GM12878 (cell line): ENCODE results near the gene FNDC3B. TPM values are rescaled to one million over a fixed set of nuclear protein-coding genes. Genes with fewer than 3 reads are reported as not detected.

Experiments
- ESRRA ChIP-seq: IDR thresholded peaks from 2 replicates; pipeline ENCODE4 v1.6.1; 2012; ENCODE audit warnings: mild to moderate bottlenecking, low read length, improper control_type of control experiment
- HDGF ChIP-seq: fragments of 450-650 bp; IDR thresholded peaks from 2 replicates; pipeline ENCODE4 v1.6.1; 2016; ENCODE audit warnings: antibody characterized with exemption
- MXI1 ChIP-seq: fragments of 150-350 bp; IDR thresholded peaks from 2 replicates; pipeline ENCODE4 v1.6.1; 2011; ENCODE audit warnings: low read depth, mild to moderate bottlenecking, inconsistent platforms, low read length, improper control_type of control experiment
- NFIC ChIP-seq: IDR thresholded peaks from 2 replicates; pipeline ENCODE4 v1.6.1; 2012; ENCODE audit warnings: low read depth, mild to moderate bottlenecking, inconsistent platforms, low read length, moderate library complexity
- NFYA ChIP-seq: IDR thresholded peaks from 2 replicates; pipeline ENCODE4 v1.6.1; 2011; ENCODE audit warnings: low read depth, mild to moderate bottlenecking, low read length, improper control_type of control experiment, borderline replicate concordance
- POLR2A ChIP-seq: IDR thresholded peaks from 2 replicates; pipeline ENCODE4 v1.6.1; 2011; ENCODE audit warnings: low read depth, mild to moderate bottlenecking, low read length
- RCOR1 ChIP-seq: conservative IDR thresholded peaks from 2 replicates; pipeline ENCODE4 v1.6.1; 2012; ENCODE audit warnings: low read depth, low read length, improper control_type of control experiment
- SP1 ChIP-seq: IDR thresholded peaks from one replicate; pipeline ENCODE4 v1.6.1; 2011; ENCODE audit warnings: low read depth, low read length
- SPI1 ChIP-seq: IDR thresholded peaks from 2 replicates; pipeline ENCODE4 v1.6.1; 2011; ENCODE audit warnings: low read depth, mild to moderate bottlenecking, low read length, moderate library complexity, borderline replicate concordance; ENCODE audit not compliant: insufficient read depth
- SUPT20H ChIP-seq: IDR thresholded peaks from 2 replicates; pipeline ENCODE4 v1.6.1; 2011; ENCODE audit warnings: low read depth, mild to moderate bottlenecking, low read length, moderate library complexity, borderline replicate concordance; ENCODE audit not compliant: control insufficient read depth
- SUZ12 ChIP-seq: fragments of 200-600 bp; sonication (generic); IDR thresholded peaks from one replicate; pipeline ENCODE4 v1.6.1; 2018; ENCODE audit warnings: antibody characterized with exemption, mild to moderate bottlenecking; ENCODE audit not compliant: unreplicated experiment
- polyA plus RNA-seq, 11 experiments: library from polyadenylated mRNA; depleted of rRNA in 4 of 11; unstranded in 6 of 11; stranded (reverse) in 5 of 11; fragments of >200 nt; fragmentation: Nextera tagmentation in 4 of 11; fragmentation: Illumina TruSeq in 1 of 11; extraction: Ambion mirVana in 4 of 11; extraction: Trizol in 1 of 11; gene quantifications; 1 replicate in 1 of 11; 2 replicates in 10 of 11; pipeline versions ENCODE4 v1.2.1 to v1.2.3, GENCODE V29; 2011 to 2016; ENCODE audit warnings: inconsistent platforms in 2 of 11, missing spikeins in 2 of 11, low read depth in 1 of 11
- total RNA-seq, 4 experiments: library from RNA; depleted of rRNA in 3 of 4; stranded (reverse); fragments of >200 nt in 3 of 4; fragmentation: Illumina TruSeq in 1 of 4; extraction: Trizol in 1 of 4; gene quantifications; 2 replicates each; pipeline versions ENCODE4 v1.2.1 to v1.2.3, GENCODE V29; 2013 to 2021
- TF ChIP-seq, protein P1 (sequence below): IDR thresholded peaks from 2 replicates; pipeline ENCODE4 v1.6.1; 2011; ENCODE audit warnings: borderline replicate concordance, low read depth, mild to moderate bottlenecking, moderate library complexity, mixed read lengths, low read length; ENCODE audit not compliant: insufficient read depth; ENCODE audit errors: extremely low read length
- TF ChIP-seq, protein P2 (sequence below): fragments of 450-650 bp; IDR thresholded peaks from 2 replicates; pipeline ENCODE4 v1.6.1; 2017; ENCODE audit warnings: low read depth, mild to moderate bottlenecking, moderate library complexity
- TF ChIP-seq, protein P3 (sequence below): fragments of 450-650 bp; formaldehyde crosslinking; IDR thresholded peaks from 2 replicates; pipeline ENCODE4 v1.4.0; 2020; ENCODE audit warnings: mild to moderate bottlenecking, moderate library complexity
- TF ChIP-seq, protein P4 (sequence below): fragments of 450-650 bp; IDR thresholded peaks from 2 replicates; pipeline ENCODE4 v1.6.1; 2017; ENCODE audit warnings: borderline replicate concordance
- TF ChIP-seq, protein P5 (sequence below): IDR thresholded peaks from 2 replicates; pipeline ENCODE4 v1.6.1; 2011; ENCODE audit warnings: mild to moderate bottlenecking, low read depth, low read length, moderate library complexity; ENCODE audit not compliant: insufficient replicate concordance

Gene FNDC3B
- total and polyA plus RNA-seq, 10 of the 15 experiments (the other 5 are each of a cell fraction or from before 2014, with no cell fraction given) = 7.9 to 35.0 (median 18.5) TPM

DNA sequence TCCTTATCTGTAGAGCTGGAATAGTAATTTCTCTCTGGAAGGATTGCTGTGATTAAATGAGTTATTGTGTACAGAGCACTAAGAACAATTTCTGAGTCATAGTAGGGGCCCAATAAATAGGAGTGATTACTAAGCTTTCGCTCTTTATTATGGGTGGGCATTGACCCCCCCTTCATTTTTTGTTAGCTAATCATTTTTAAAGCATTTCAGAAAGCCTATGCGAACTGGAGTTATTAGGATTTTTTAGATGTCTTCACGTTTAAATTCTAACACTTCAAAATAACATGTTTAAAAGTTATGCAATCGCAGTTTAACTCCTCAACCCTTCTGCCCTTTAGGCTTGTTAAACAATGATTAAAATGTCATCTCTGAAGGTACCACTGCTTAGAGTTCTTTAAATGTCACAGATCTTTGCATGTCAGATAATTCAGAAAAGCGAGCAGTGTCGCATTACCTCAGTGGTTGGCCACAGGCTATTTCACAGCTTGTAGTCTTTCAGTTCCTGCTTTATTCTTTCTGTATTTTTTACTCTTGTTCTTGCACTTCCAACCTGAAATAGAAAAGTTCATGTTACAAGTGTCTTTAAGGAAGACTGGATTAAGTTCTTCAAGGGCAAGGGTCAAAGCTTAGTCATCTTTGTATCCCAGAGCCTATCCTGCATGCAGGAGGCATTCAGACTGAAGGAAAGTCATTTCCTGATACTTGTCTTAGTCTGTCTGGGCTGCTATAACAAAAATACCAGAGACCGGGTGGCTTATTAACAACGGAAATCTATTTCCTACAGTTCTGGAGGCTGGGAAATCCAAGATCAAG is 102.9 kb downstream of the FNDC3B start (continued):
- TF ChIP-seq, protein P1, sequence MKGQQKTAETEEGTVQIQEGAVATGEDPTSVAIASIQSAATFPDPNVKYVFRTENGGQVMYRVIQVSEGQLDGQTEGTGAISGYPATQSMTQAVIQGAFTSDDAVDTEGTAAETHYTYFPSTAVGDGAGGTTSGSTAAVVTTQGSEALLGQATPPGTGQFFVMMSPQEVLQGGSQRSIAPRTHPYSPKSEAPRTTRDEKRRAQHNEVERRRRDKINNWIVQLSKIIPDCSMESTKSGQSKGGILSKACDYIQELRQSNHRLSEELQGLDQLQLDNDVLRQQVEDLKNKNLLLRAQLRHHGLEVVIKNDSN = no peak
- TF ChIP-seq, protein P2, sequence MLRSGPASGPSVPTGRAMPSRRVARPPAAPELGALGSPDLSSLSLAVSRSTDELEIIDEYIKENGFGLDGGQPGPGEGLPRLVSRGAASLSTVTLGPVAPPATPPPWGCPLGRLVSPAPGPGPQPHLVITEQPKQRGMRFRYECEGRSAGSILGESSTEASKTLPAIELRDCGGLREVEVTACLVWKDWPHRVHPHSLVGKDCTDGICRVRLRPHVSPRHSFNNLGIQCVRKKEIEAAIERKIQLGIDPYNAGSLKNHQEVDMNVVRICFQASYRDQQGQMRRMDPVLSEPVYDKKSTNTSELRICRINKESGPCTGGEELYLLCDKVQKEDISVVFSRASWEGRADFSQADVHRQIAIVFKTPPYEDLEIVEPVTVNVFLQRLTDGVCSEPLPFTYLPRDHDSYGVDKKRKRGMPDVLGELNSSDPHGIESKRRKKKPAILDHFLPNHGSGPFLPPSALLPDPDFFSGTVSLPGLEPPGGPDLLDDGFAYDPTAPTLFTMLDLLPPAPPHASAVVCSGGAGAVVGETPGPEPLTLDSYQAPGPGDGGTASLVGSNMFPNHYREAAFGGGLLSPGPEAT = peak; percentile 83
- TF ChIP-seq NFIC (peak; percentile 93), POLR2A (no peak), SP1 (peak; percentile 47), ESRRA (peak; percentile 79; the same call in 1 of the 2 replicates), RCOR1 (no peak; the same call in 1 of the 2 replicates), SPI1 (peak; percentile 96), NFYA (no peak), HDGF (no peak), SUZ12 (no peak), SUPT20H (no peak), MXI1 (no peak; the same call in 1 of the 2 replicates)
- TF ChIP-seq, protein P3, sequence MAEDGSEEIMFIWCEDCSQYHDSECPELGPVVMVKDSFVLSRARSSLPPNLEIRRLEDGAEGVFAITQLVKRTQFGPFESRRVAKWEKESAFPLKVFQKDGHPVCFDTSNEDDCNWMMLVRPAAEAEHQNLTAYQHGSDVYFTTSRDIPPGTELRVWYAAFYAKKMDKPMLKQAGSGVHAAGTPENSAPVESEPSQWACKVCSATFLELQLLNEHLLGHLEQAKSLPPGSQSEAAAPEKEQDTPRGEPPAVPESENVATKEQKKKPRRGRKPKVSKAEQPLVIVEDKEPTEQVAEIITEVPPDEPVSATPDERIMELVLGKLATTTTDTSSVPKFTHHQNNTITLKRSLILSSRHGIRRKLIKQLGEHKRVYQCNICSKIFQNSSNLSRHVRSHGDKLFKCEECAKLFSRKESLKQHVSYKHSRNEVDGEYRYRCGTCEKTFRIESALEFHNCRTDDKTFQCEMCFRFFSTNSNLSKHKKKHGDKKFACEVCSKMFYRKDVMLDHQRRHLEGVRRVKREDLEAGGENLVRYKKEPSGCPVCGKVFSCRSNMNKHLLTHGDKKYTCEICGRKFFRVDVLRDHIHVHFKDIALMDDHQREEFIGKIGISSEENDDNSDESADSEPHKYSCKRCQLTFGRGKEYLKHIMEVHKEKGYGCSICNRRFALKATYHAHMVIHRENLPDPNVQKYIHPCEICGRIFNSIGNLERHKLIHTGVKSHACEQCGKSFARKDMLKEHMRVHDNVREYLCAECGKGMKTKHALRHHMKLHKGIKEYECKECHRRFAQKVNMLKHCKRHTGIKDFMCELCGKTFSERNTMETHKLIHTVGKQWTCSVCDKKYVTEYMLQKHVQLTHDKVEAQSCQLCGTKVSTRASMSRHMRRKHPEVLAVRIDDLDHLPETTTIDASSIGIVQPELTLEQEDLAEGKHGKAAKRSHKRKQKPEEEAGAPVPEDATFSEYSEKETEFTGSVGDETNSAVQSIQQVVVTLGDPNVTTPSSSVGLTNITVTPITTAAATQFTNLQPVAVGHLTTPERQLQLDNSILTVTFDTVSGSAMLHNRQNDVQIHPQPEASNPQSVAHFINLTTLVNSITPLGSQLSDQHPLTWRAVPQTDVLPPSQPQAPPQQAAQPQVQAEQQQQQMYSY = no peak
- TF ChIP-seq, protein P4, sequence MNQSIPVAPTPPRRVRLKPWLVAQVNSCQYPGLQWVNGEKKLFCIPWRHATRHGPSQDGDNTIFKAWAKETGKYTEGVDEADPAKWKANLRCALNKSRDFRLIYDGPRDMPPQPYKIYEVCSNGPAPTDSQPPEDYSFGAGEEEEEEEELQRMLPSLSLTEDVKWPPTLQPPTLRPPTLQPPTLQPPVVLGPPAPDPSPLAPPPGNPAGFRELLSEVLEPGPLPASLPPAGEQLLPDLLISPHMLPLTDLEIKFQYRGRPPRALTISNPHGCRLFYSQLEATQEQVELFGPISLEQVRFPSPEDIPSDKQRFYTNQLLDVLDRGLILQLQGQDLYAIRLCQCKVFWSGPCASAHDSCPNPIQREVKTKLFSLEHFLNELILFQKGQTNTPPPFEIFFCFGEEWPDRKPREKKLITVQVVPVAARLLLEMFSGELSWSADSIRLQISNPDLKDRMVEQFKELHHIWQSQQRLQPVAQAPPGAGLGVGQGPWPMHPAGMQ = no peak
- TF ChIP-seq, protein P5, sequence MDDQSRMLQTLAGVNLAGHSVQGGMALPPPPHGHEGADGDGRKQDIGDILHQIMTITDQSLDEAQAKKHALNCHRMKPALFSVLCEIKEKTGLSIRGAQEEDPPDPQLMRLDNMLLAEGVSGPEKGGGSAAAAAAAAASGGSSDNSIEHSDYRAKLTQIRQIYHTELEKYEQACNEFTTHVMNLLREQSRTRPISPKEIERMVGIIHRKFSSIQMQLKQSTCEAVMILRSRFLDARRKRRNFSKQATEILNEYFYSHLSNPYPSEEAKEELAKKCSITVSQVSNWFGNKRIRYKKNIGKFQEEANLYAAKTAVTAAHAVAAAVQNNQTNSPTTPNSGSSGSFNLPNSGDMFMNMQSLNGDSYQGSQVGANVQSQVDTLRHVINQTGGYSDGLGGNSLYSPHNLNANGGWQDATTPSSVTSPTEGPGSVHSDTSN = no peak
